Medulla oblongata (tissue), 1 donor: Measurements from ENCODE around the gene TRIM65.

ENCODE experiments used
- DNase-seq: peaks from one replicate; pipeline ENCODE4 v3.0.0-alpha.2; 2015; ENCODE audit errors: extremely low spot score

Gene TRIM65, protein sequence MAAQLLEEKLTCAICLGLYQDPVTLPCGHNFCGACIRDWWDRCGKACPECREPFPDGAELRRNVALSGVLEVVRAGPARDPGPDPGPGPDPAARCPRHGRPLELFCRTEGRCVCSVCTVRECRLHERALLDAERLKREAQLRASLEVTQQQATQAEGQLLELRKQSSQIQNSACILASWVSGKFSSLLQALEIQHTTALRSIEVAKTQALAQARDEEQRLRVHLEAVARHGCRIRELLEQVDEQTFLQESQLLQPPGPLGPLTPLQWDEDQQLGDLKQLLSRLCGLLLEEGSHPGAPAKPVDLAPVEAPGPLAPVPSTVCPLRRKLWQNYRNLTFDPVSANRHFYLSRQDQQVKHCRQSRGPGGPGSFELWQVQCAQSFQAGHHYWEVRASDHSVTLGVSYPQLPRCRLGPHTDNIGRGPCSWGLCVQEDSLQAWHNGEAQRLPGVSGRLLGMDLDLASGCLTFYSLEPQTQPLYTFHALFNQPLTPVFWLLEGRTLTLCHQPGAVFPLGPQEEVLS

DNA sequence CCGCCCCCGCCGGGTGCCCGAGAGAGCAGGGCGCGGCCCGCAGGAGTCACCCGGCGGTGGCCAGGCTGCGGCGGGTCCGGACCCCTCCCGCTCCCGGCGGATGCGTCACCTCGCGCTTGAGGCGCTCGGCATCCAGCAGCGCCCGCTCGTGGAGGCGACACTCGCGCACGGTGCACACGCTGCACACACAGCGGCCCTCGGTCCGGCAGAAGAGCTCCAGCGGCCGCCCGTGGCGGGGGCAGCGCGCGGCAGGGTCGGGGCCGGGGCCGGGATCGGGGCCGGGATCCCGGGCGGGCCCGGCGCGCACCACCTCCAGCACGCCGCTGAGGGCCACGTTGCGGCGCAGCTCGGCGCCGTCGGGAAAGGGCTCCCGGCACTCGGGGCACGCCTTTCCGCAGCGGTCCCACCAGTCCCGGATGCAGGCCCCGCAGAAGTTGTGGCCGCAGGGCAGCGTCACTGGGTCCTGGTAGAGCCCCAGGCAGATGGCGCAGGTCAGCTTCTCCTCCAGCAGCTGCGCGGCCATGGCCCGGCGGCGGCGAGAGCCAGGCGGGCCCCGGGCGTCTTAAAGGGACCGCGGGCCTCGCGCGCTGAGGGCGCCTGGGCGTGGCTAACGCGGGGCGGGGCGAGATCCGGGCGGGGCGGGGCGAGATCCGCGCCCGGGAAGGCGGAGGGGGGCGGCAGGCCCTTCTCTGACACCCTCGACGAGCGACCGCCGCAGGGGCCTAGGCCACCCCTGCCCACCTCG, at the start of gene TRIM65:
Gene TRIM65, minus strand, starts transcription at position 537 of the 745 bp plus-strand sequence. Its CDS starts 14 bp downstream, at position 523.
- peak; percentile 87 for DNase-seq

DNA sequence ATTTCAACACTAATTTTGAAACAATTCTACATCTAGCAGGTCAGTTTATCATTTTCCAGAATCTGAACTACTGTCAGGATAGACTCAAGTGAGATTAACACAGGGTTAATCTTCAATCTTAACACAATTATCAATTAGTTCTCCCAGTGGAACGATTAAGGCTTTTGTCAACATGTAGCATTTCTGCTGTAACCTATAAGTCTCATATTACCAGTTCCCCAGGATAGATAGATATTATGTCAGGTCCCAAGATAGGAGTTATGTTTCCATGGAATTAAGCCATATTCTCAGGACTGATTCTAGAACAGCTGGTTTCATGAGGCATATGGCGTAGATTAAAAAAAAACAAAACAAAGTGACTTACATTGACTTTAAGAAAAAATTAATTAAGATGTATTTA, 48.5 kb upstream of the TRIM65 start:
- no peak for DNase-seq

DNA sequence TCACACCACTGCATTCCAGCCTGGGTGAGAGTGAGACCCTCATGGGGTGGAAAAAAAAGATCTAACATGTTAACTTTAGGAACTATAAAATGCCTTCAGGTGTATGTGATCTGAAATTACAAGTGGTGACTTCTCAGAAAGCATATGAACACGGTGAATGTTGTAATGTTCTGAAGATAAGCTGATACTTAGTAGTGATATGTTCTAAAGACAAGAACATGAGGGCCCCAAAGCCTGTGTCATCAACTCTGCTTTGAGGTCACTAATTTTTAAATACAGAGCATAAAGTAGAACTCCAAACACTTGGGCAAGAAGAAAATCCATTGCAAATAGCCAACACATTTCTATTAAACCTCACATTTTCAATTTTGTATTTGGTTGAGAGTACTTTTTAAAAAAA, 46.7 kb upstream of the TRIM65 start:
- no peak for DNase-seq

DNA sequence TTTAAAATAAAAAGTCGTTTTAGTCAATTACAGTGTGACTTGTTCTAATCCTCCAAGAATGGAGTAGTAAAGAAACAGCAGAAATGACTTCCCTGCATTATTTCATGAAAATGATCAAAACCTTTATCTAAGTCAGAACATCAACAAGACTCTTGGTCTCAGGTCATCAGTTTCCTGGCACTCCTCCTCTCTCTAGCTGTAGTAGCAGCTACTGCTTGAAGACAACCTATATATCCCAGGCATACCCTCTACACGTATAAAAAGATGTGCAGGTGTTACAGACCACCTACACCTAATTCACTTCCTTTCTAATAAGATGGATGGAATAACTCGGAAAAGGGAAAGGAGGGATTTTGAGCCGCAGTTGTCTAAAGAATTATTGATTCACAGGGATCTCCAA, 45.7 kb upstream of the TRIM65 start:
- no peak for DNase-seq

DNA sequence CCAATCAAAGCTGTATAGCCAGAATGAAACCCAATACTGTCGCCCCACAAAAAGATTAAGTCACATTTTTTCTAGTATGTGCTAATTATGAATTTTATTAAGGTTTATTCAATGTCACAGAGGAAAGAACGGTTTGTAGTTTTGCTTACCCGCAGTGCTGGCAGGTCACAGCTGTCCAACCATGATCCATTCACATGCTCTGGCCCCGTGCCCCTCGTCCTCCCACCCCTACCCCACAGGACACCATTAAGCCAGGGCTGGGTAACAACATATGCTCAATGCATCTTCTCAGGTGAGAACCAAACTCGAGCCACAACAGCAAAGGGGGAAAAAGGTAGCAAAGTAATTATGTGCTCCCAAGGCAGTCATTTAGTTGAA, 44.7 kb upstream of the TRIM65 start:
- DNase-seq, result no peak

DNA sequence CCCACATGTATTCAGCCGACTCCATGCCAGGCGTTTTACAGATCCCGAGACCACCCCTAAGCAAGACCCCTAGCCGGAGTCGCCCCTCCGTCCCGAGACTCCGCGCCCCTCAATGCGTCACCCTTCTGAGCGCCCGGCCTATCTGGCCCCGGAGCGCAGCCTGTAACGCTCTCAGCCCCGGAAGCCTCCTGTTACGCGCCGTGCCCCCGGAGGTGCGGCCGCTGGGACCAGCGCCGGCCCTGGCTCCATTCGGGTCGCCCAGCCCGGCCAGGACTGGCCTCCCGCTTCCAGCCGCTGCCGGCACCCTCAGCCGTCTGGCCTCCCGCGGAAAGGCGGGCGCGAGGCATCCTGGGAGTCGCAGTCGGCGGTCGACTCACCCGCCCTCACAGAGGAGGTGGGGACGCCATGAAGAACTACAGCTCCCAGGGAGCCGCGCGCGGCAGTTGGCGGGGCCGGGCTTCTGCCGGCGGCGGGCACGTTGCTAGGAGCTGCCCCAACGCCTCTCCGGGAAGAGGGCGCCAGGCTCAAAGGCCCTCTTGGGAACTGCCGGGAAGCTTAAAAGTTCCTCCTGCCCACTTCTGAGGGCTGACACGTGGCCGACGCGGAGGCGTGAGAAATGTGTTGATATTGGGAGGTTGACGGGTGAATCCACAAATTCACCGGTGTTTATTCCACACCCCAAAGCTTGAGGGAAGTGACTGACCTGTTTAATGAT, 44.1 kb upstream of the TRIM65 start, which contains the start of gene FBF1:
Gene FBF1, minus strand, starts transcription at position 316 of the 715 bp plus-strand sequence. CDS start 2,893 bp downstream, outside the sequence.
- peak; percentile 97 for DNase-seq

DNA sequence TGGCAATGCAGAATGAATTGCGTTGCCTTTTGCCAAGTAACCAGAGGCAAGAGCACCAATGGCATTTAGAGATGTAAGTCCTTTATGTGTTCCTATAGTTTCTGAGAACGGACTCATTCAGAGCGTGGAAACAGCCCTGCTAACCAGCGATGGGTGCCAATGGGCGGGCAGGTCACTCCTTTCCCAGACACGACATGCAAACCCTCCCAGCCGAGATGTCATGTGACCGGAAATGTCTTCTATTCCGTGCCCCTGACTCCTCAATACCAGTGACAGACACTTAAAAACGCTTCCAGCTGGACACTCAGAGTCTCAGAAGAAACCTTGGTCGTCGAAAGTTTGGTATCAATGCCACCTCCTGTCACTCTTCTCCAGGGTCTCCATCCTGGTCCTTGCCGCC, 40.9 kb upstream of the TRIM65 start:
- DNase-seq, result no peak

DNA sequence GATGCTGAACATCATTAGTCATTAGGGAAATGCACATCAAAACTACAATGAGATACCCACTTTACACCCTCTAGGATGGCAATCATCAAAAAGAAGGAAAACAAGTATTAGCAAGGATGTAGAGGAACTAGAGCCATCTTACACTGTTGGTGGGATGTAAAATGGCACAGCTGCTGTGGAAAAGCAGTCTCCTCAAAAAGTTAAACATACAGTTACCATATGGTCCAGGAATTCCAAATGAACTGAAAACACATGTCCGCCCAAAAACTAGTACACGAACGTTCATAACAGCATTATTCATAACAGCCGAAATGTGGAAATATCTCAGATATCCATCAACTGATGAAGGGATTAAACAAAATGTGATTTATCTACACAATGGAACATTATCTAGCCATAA, 37.1 kb upstream of the TRIM65 start:
- DNase-seq, result no peak

DNA sequence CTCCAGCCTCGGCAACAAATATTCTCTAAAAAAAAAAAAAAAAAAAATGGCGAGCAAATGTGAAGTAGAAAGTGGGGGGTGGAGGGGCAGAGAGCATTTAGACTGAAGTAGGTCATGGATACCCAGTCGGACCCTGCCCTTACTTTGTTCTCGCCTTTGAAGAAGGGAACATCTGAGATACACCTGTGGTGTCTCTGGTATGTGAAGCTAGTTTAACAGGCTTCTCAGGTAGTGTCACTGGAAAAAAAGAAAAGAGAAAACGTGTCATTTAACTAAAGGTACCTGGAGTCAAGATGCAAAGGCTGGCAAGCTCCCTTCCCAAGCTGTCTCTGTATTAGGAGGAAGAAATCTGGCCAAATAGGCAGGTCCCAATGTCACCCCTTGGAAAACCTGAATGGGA, 36.1 kb upstream of the TRIM65 start:
- DNase-seq, result no peak

DNA sequence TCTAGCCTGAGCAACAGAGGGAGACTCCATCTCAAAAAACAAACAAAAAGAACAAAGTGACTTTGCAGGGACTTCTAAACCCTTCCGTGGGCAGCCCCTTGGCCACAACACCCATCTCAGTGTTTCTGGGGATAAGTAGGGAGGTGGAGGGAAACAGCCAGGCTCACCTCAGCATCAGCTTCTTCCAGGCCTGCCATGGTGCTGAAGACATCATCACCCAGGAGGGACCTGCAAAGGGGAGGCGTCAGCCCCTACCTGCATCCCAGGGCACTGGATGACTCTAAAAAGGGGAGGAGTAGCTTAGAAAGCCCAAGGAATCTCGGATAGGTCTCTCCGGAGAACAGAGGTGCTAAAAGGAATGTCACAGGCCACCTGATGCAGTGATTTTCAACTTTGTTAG, 34.3 kb upstream of the TRIM65 start:
- no peak for DNase-seq

DNA sequence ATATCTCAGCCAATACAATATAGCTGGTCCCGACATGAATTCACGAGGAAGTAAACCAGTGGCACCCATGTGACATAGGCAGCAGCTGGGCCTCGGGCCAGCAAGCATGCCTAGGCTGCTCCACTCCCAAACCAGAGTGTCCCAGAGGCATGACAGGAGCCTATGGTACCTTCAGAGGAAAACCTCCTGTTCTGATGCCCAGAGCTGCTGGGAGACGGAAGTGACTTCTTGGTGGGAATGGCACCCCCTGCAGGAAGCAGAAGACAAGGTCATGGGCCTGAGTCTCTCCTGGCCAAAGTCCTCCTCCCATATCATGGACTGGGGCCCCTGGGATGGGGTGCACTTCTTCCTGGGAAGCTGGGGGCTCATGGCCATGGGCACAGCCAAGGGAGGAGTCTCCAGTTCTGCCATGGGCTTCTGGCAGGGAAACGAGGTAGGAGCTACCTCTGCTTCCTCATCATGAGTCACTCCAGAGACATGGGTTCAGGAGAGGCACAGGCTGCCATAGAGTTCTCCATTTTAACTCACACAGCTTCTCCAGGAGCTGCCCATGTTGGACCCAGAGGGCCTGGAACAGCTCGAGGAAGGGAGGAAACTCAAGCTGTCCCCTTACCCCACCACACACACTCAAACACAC, 30.7 kb upstream of the TRIM65 start:
- no peak for DNase-seq

DNA sequence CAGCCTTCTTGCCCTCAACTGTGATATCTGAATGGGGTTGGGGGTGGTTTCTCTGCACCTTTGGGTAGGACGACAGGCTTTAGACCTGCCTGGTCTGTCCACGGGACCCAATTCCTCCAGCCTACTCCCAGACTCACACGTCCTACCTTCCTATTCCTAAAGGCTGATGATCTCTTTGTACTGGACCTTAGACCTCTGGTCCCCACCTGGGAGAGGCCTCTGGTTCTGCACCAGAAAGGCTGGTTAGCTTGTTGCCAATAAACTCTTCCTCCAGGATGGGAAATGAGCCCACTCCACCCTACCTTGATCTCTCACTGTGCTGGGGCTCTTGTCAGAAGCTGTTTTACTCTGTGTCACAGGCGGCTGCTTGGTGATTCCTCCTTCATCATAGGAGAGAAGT, 29.7 kb upstream of the TRIM65 start:
- no peak for DNase-seq

DNA sequence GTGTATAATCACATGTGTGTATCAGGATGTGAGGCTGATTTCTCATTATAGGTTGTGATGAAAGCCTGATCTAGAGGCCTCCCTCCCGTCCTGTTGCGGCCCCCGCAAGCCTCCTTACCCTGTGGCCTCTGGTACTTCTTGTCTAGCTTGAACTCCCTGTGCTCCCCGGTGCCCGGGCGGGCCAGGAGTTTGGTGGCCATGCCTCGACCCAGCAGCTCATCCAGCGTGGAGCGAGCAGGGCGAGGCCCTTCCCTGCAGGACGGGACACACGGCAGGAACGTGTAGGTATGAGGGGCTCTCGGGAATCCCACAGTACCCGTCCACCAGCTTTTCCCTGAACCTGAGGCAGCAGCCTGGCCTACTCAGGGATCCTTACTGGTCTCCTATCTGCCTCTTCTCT, 29.2 kb upstream of the TRIM65 start:
- DNase-seq, result no peak

DNA sequence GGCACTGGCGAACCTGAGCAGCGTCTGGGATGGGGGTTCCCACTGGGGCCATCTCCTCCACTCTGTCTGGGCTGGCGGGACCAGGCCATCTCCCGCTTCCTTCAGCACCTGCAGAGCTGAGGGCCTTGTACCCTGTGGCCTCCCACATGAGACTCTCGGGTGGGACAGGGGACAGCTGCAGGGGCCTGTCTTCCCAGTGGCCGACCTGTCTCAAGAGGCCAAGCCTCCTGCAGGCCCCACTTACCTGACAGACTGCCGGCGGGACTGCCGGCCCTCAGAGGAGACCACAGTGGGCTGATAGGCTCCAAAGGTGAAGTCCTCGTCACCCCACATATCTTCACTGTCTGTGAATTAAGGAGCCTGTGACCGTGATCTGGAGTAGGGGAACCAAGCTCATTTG, 28.4 kb upstream of the TRIM65 start:
- no peak for DNase-seq

DNA sequence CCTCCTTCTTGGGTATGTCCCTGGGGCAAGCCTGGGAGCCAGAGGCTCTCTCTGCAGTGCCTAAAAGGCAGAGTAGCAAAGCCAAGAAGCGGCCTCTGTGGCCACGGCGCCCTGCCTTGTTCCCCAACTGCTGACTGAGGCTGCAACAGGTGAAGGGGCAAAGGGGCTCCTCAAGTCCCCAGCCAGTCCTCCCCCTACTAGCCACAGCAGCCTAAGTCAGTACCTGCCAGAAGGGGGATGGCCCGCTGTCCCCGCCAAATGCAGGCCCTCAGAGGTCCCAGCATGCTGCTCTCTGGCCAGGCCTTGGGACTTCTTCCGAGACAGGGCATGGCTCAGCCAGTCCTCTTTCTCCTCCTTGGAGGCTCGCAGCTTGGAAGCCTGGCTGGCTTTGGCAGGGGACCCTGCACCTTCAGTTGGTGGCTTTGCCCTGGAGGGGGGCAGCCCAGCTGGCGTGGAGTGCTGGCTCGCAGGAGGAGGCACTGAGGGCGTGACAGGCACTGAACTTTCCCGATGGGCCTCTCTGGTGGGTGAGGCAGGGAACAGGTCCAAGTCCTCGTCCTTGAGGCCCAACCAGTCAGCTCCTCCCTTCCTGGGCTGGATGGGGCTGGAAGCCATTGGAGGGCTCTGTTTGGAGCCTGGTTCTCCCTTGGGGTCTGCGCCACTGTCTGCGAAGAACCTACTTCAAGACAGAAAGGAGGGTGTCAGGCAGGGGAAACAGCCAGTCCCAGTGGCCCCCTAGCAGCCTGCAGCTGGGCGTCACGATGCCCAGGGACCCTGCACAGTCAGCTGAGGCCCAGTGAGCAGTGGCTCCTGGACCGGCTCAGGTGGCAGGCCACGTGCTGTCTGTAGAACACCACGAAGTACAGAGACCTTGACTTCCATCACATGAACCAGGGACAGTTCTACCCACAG, 26.5 kb upstream of the TRIM65 start:
- DNase-seq, result no peak

DNA sequence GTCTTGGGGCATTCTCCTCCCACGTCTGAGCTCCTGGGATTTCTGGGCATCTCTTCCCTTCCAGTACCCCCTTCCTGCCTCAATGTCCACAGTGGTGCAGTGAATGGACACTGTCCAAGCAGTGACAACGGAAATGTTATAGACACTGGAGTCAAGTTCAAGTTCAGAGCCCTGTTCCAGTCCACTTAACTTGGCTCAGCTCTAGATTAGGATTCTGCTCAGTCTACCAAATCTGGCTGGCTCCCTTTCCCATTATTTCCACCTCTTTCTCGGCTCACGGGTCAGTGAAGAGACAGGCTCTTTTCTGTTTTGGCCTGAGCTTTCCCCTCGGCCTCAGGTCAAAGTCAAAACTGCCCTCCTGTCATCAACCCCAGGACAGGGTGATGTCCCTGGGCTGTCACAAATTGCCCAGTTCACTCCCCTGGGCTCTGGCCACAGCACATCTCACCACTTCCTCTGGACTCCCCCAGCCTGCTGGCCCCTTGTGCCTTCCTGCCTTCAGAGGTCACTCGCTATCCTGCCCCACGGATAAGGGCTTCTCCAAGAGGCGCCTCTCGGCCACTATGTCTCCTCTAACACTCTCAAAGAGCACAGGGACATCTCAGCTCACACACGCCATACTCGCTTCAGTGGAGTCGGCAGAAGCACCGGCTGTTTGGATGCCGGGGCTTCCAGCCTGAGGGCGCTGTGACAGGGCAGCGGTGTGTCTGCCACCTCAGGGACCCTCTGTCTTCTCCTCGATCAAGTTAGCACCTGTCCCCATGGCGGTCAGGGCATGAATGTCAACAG, 25.6 kb upstream of the TRIM65 start:
- no peak for DNase-seq

DNA sequence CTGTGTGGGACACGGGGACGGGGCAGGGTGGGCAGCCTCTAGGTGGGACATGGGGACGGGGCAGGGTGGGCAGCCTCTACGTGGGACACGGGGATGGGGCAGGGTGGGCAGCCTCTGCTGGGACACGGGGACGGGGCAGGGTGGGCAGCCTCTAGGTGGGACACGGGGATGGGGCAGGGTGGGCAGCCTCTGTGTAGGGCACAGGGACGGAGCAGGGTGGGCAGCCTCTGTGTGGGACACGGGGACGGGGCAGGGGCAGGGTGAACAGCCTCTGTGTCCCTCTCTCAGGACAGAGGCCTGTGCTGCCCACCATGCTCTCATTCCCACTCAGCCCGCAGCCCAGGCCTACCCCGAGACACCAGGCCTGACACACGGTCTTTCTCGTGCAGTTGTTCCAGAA, 24.8 kb upstream of the TRIM65 start:
- no peak for DNase-seq

DNA sequence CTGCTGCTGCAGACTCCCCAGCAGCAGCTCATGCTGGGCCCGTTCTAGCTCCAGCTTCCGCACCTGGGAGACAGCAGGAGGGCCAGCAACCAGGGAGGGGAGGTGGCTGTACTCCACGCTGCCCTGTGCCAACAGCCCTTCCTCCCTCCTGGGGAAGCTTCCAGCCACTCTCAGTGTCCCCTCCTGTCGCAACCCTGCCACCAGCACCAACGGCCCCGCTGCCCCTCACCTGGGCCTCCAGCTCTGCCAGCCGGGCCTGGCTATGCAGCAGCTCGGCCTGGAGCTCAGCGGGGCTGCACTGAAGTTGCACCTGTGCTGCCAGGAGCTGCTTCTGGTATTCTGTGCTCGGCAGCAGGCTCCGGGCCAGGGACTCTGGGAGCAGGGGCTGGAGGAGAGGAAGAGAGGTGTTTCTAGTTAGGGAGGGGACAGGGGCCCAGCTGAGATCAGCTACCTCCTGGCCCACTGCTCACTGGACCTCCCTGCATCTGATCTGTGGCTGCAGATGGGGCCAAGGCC, 23.4 kb upstream of the TRIM65 start:
- DNase-seq, result no peak

DNA sequence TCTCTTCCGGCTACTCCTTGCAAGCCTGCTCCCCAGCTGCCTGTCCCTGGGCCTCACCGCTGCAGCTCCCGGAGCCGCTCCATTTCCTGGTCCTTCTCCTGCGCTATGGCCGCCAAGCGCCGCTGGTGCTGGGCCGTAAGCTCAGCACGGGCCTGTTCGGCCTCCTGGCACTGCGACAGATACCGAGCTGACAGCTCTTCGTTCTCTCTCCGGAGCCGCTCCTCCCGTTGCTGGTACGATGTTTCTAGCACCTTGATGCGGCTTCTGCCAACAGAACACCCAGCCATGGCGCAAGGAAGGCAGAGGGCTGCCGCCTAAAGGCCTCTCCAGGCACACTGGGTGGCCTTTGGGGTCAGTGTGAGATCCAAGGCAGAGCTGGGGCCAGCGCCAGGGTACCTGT, 22.9 kb upstream of the TRIM65 start:
- DNase-seq, result no peak
